Measurements from ENCODE around the gene HSPA12A.
"Not testable (repeated sequence)": the region's sequence is repeated elsewhere in the genome, so short reads cannot be mapped to it uniquely, and the experiment has no call there.

The HSPA12A gene

GRCh38 chr10:116713846-116714245, 28.5 kb downstream of the HSPA12A start:
- DNase-seq, result no peak

DNA sequence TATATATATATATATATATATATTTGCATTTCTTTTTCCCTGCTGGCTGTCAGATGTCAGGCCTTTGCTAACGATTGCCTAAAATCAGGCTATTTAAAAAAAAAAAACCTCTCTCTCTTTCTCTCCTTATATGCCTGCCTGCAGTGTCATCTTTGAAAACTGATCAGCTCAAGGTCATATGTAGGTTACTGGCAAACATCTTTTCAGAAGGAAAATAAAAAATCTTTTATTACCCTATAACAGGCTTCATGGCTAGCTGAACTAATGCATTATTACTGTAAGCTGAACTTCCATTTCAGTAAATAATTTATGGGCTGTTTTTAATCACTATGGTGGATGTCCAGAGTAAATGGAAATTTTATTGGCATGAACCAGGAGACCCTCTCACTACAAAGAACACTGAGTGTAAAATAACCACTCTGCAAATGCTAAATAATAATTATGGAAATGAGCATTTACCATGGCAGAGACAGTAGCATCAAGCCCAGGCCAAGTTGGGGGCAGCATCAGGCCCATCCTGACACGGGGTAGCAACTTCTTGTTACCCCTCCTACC, 29.3 kb downstream of the HSPA12A start:
- no peak for DNase-seq

DNA sequence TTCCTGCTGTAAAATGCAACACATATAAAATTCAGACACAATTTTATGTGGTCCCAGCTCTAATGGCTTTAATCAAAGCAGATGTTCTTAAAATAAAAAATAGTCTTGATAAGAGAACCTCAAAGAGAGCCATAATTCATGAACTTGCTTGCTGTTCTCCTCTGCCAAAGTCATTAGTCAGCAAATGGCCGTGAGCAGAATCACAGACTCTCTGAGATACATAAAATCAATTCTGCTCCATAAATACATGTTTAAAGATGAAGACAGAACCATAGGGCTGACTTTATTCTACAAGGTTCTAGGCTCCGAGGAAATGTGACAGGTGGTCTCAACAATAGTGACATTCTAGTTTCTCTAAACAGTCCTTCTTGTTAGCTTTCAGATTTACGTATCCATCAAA, 29.8 kb downstream of the HSPA12A start:
- DNase-seq, result no peak

DNA sequence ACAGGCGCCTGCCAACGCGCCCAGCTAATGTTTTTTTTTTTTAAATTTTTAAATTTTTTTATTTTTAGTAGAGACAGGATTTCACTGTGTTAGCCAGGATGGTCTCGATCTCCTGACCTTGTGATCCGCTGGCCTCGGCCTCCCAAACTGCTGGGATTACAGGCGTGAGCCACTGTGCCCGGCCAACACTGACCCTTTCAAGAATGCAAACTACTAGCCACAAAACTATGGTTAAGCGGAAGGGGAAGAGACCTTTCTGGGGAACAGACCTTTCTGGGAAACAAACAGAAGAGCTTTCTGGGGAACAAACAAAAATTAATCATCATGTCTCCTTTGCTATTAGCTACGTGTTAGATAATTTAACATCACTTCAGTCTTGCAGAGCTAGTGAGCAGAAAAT, 30.6 kb downstream of the HSPA12A start:
- DNase-seq, result not testable (repeated sequence)

- no peak for DNase-seq
Measured at GRCh38 chr10:116710076-116710475, 32.3 kb downstream of the HSPA12A start.

- DNase-seq, result no peak
Measured at GRCh38 chr10:116708877-116709276, 33.5 kb downstream of the HSPA12A start.

- DNase-seq, result no peak
Measured at GRCh38 chr10:116708391-116708821, 34.0 kb downstream of the HSPA12A start.

DNA sequence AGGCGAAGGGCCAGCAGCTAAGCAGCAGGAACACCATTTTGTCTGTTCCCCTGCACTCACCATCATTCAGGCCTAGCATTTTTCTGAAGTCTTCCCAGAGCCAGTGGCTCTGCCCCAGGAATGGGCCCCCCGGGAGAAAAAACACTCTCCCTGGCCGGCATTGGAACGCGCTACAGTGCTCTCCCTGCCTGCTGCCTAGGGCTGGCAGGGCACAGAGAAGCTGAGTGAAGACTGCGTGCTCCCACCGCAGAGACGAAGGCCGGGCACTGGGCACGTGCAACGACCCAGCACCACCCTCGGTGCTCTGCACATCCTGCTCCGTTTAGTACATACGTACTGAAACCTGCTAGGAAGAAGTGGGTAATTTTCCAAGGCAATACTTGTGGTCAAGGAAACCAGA, 34.4 kb downstream of the HSPA12A start:
- DNase-seq, result no peak

DNA sequence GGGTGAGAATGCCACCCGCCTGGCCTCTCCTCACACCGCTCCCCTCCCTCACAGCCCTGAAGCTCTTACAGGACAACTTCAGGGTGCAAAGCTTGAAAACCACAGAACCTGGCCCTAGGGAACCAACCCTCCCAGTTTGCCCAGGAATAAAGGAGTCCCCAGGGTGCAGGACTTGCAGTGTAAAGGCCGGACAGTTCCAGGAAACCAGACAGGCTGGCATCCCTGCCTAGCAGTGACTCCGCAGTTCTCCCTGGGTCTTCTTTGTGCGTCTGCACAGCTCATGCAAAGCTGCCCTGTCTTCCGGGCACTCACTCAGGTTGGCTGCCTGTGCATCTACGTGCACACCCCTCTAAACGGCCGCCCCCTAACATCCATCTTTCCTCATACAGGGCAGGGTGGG, 36.1 kb downstream of the HSPA12A start:
- no peak for DNase-seq

- DNase-seq, result no peak
Measured at GRCh38 chr10:116705498-116705897, 36.9 kb downstream of the HSPA12A start.

DNA sequence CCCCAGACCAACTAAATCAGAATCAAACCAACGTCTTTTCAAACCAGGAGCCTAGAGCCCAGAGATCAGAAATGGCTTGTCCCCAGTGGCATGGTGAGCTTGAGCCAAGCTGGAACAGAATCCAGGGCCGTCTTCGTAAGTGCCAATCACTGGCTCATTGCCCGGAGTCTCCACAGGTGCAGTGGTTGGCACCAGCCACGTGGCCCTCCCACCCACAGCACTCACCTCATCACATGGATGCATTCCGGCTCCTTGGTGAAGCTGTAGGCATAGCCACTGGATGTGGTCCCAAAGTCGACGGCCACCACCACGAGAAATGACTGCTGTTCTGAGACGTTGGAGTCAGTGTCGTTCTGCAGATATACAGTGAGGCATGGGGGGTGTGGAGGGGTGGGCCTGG, 37.4 kb downstream of the HSPA12A start:
- no peak for DNase-seq

- DNase-seq, result no peak
Measured at GRCh38 chr10:116702165-116702564, 40.2 kb downstream of the HSPA12A start.

DNA sequence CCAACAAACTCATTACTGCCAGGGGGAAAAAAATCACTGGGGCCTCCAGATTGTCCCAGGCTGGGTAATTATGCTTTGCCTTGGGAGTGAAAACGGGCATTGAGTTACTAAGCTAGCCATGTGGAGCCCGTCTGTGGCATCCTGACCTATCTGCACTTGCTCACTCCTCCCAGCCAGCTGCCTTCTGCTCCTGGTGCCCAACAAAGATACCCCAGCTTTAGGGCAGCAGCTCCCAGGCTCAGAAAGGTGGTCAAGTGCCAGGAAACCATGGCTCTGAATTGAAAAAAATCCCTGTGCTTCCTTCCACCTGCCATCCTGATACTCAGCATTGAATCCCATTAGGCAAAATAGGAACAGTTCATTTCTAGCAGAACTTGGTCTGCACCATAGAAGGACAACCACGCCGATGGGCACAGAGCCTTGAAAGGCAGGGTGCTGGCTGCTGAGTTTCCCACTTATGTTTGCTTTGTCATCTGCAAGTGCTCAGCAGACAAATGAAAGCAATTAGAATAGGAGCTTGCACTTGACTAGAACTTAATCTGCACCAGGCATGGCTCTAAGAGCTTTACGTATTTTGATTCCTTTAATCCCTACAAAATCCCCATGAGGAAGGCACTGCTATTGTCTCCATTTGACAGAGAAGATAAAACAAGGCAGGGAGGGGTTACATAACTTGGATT, 42.8 kb downstream of the HSPA12A start:
- DNase-seq, result no peak

DNA sequence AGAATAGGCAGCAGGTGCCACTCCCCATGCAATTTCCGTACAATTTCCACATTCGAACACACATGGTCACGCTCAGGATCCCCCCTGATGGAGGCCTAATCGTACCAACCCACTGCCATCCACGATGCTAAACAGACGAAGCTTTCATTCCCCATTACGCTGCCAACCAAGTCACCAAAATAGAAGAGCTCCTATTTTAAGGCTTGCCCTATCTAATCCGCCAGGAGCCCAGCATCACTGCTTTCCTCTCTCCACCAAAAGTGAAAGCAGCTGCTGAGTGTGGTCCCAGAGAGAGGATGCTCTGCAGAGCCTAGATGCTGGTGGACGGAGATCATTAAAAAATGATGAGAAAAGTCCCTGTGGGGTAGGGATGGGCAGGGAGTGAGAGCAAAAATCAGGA, 43.3 kb downstream of the HSPA12A start:
- DNase-seq, result no peak

GRCh38 chr10:116698364-116698763, 44.0 kb downstream of the HSPA12A start:
- DNase-seq, result no peak

DNA sequence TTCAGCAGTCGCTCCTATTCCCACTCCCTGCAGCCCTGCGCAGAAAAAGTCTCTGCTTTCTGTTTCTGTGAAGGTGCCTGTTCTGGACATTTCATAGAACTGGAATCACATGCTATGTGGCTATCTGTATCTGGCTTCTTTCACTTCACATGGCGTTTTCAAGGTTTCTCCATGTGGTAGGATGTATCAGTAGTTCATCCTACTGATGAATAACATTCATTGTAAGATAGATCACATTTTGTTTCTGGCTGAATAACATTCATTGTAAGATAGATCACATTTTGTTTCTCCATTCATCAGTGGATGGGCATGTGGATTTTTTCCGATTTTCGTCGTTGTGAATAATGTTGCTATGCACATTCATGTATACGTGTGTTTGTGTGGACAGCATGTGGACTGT, 44.5 kb downstream of the HSPA12A start:
- no peak for DNase-seq

- no peak for DNase-seq
Measured at GRCh38 chr10:116696919-116697318, 45.4 kb downstream of the HSPA12A start.

- no peak for DNase-seq
Measured at GRCh38 chr10:116694927-116695268, 47.5 kb downstream of the HSPA12A start.

- no peak for DNase-seq
Measured at GRCh38 chr10:116694243-116694926, 48.0 kb downstream of the HSPA12A start.

DNA sequence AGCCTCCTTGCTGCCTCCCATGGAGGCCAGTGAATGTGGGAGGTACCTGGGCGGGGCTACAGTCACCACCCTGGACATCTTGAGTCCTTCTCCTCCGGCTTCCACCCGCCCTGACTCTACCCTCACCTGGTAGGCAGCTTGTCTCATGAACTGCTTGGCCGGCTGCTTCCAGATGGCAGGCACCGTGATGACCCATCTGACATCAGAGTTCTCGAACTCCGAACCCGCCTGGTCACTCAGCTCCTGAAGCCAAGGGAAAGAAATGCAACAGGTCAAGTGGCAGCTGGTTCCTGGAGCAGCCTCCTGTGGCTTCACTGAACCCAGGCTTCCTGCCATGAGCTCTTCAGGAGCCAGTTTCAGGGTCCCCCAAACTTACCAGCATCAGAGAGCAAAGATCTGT, 50.1 kb downstream of the HSPA12A start:
- DNase-seq, result no peak

GRCh38 chr10:116691635-116692034, 50.7 kb downstream of the HSPA12A start:
- no peak for DNase-seq

DNA sequence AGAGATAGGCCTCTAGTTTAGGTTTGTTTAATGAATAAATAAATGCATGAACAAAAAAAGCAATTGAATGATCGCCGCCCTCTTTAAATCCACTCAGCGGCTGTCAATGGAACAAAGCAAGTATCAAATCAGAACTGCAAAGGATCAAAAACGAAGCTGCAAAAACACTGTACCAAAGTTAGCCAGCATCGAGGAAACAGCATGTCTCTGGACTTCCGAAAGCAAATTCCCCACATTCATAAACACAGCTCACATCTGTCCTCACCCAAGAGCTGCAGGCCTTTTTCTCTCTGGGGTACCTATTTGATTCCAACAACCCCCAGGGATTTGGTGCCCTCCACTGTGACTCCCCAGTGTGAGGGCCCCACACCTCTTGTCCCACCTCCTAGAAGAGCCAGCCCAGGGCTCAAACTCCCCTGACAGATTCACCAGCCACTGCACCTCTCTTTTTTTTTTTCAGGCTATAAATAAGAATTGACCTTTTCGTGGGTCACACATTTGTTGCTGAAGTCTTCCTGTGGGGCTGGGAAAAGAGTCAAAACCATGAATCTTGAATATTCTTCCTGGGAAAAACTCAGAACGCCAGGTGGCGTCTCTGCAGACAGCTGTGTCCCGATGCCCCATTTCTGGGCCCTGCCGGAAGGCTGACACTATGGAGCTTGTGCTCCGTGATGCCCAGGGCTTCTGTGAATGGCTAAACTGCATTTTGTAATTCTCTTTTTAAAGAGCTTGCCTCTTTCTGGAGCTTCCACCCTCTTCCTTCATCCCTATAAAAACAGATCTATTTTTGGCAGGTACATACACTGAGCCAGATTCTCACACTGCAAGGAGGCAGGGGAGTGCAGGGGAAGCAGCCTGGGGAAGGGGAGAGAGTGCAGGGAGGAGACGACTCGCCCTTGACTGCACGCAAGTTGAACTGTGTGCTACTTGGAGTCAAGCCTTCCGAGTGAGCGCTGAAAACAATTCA, 51.7 kb downstream of the HSPA12A start:
- no peak for DNase-seq

DNA sequence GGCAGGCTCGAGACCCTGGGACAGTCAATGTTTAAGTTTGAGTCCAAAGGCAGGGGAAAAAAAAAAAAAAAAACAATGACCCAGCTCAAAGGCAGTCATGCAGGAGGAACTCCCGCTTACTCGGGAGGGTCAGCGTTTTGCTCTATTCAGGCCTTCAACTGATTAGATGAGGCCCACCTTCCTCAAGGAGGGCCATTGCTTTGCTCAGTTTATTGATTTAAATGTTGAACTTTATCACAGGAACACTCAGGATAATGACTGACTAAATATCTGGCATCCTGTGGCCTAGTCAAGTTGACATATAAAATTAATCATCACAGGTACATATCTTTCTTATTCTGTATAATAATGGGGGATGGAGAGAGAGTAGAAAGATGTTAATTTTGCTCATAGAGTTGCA, 52.6 kb downstream of the HSPA12A start:
- no peak for DNase-seq

All from cortex of kidney (tissue), 1 donor.